Hematopoietic multipotent progenitor cell treated with erythropoietin and hydrocortisone succinate and interleukin-3 and kit ligand, for 6 days (in vitro differentiated cells): ENCODE measurements around the gene RAI1.

Source experiments
- DNase-seq: peaks from one replicate; pipeline ENCODE4 v3.0.0-alpha.2; 2015

The RAI1 gene

GRCh38 chr17:17721140-17721668 is 39.9 kb downstream of the RAI1 start:
- no peak for DNase-seq

- DNase-seq = no peak
These were observed 41.0 kb downstream of the RAI1 start for GRCh38 chr17:17722081-17722905.

GRCh38 chr17:17722906-17723353 is 41.7 kb downstream of the RAI1 start:
- DNase-seq = no peak

GRCh38 chr17:17723354-17724261 is 42.4 kb downstream of the RAI1 start:
- peak; percentile 86 for DNase-seq

GRCh38 chr17:17724307-17725010 is 43.2 kb downstream of the RAI1 start:
- DNase-seq = peak; percentile 46

- DNase-seq = no peak
These were observed 43.9 kb downstream of the RAI1 start for GRCh38 chr17:17725011-17725751.

GRCh38 chr17:17725752-17726457 is 44.6 kb downstream of the RAI1 start:
- no peak for DNase-seq

- no peak for DNase-seq
These were observed 45.3 kb downstream of the RAI1 start for GRCh38 chr17:17726458-17727060.

- no peak for DNase-seq
These were observed 45.9 kb downstream of the RAI1 start for GRCh38 chr17:17727111-17727659.

- DNase-seq = no peak
These were observed 46.9 kb downstream of the RAI1 start for GRCh38 chr17:17728146-17728545.

GRCh38 chr17:17728550-17729251 is 47.4 kb downstream of the RAI1 start:
- DNase-seq = no peak

GRCh38 chr17:17729620-17730249 is 48.5 kb downstream of the RAI1 start:
- DNase-seq = peak; percentile 67

- no peak for DNase-seq
These were observed 49.1 kb downstream of the RAI1 start for GRCh38 chr17:17730250-17730935.

- no peak for DNase-seq
These were observed 51.2 kb downstream of the RAI1 start for GRCh38 chr17:17732444-17732843.

GRCh38 chr17:17732892-17733670 is 51.8 kb downstream of the RAI1 start:
- no peak for DNase-seq

- no peak for DNase-seq
These were observed 55.2 kb downstream of the RAI1 start for GRCh38 chr17:17736205-17737183.
